HEK293 (cell line): Measurements from ENCODE around the gene MICAL3.

Source experiments
- CTCF ChIA-PET: fragments of 350-600 bp; formaldehyde crosslinking; extraction: SDS; loops from one replicate; lab custom pipeline; 2021; ENCODE audit warnings: antibody characterized with exemption; lab: Yijun Ruan, JAX
- POLR2A ChIA-PET: fragments of 300-600 bp; formaldehyde crosslinking; extraction: SDS; loops from one replicate; lab custom pipeline; 2020; ENCODE audit warnings: antibody characterized with exemption, inconsistent platforms; lab: Yijun Ruan, JAX
- H3K27ac ChIP-seq: fragments of 200-500 bp; sonication (Bioruptor generic); 2 replicates; pipeline ENCODE4 v1.5.1; 2014; ENCODE audit warnings: low read depth, low read length, control low read depth, inconsistent platforms; ENCODE audit errors: extremely low read depth
- H3K36me3 ChIP-seq, 2 experiments: fragments of 200-500 bp in 1 of 2; sonication (Bioruptor generic) in 1 of 2; 1 replicate in 1 of 2; 2 replicates in 1 of 2; pipeline ENCODE4 v1.5.1; 2014 to 2017; ENCODE audit warnings: inconsistent platforms in 2 of 2, low read length in 2 of 2; ENCODE audit not compliant: control insufficient read depth in 2 of 2, insufficient read depth in 1 of 2
- H3K4me1 ChIP-seq: fragments of 200-500 bp; sonication (Bioruptor generic); 2 replicates; pipeline ENCODE4 v1.5.1; 2014; ENCODE audit warnings: mild to moderate bottlenecking, low read length, inconsistent platforms; ENCODE audit not compliant: control insufficient read depth, insufficient read depth
- H3K4me3 ChIP-seq: 2 replicates; pipeline ENCODE4 v1.5.1; 2011; ENCODE audit warnings: low read depth, mild to moderate bottlenecking, control low read depth, low read length, moderate library complexity
- H3K9me3 ChIP-seq: fragments of 200-500 bp; sonication (Bioruptor generic); 2 replicates; pipeline ENCODE4 v1.5.1; 2014; ENCODE audit warnings: low read depth, low read length, inconsistent platforms; ENCODE audit not compliant: control insufficient read depth, insufficient read depth
- BCL11A ChIP-seq: fragments of 450-650 bp; formaldehyde crosslinking; IDR thresholded peaks from 2 replicates; pipeline ENCODE4 v1.5.1; 2016; ENCODE audit warnings: low read depth, missing biosample characterization, missing genetic modification characterization
- KLF1 ChIP-seq: fragments of 450-650 bp; formaldehyde crosslinking; IDR thresholded peaks from 2 replicates; pipeline ENCODE4 v1.5.1; 2016; ENCODE audit warnings: missing biosample characterization, missing genetic modification characterization
- KLF10 ChIP-seq: fragments of 450-650 bp; IDR thresholded peaks from 2 replicates; pipeline ENCODE4 v1.5.1; 2018; ENCODE audit warnings: missing biosample characterization, mild to moderate bottlenecking, missing genetic modification characterization
- PBX3 ChIP-seq: sonication (generic); formaldehyde crosslinking; IDR thresholded peaks from 2 replicates; pipeline ENCODE4 v1.8.1; 2022; ENCODE audit warnings: mild to moderate bottlenecking, moderate library complexity, missing genetic modification reagents
- REPIN1 ChIP-seq: fragments of 450-650 bp; formaldehyde crosslinking; IDR thresholded peaks from 2 replicates; pipeline ENCODE4 v1.5.1; 2017; ENCODE audit warnings: missing biosample characterization, missing genetic modification characterization, low read depth
- SP2 ChIP-seq: fragments of 450-650 bp; formaldehyde crosslinking; IDR thresholded peaks from 2 replicates; pipeline ENCODE4 v1.5.1; 2016; ENCODE audit warnings: missing biosample characterization, missing genetic modification characterization
- ZNF114 ChIP-seq: fragments of 450-650 bp; formaldehyde crosslinking; IDR thresholded peaks from 2 replicates; pipeline ENCODE4 v1.5.0; 2017; ENCODE audit warnings: missing biosample characterization, missing genetic modification characterization
- ZNF133 ChIP-seq: fragments of 450-650 bp; formaldehyde crosslinking; IDR thresholded peaks from 2 replicates; pipeline ENCODE4 v1.5.1; 2016; ENCODE audit warnings: missing biosample characterization, missing genetic modification characterization
- ZNF148 ChIP-seq: fragments of 450-650 bp; formaldehyde crosslinking; IDR thresholded peaks from 2 replicates; pipeline ENCODE4 v1.5.0; 2017; ENCODE audit warnings: missing biosample characterization, missing genetic modification characterization, borderline replicate concordance
- ZNF2 ChIP-seq: fragments of 450-650 bp; formaldehyde crosslinking; IDR thresholded peaks from 2 replicates; pipeline ENCODE4 v1.5.1; 2016; ENCODE audit warnings: missing biosample characterization, missing genetic modification characterization
- ZNF280C ChIP-seq: fragments of 450-650 bp; formaldehyde crosslinking; IDR thresholded peaks from 2 replicates; pipeline ENCODE4 v1.5.1; 2016; ENCODE audit warnings: missing biosample characterization, missing genetic modification characterization
- ZNF280D ChIP-seq: fragments of 450-650 bp; formaldehyde crosslinking; IDR thresholded peaks from 2 replicates; pipeline ENCODE4 v1.5.1; 2016; ENCODE audit warnings: missing biosample characterization, missing genetic modification characterization
- ZNF501 ChIP-seq: fragments of 450-650 bp; formaldehyde crosslinking; IDR thresholded peaks from 2 replicates; pipeline ENCODE4 v1.5.1; 2016; ENCODE audit warnings: missing biosample characterization, missing genetic modification characterization
- ZNF513 ChIP-seq: fragments of 450-650 bp; IDR thresholded peaks from 2 replicates; pipeline ENCODE4 v1.5.1; 2018; ENCODE audit warnings: missing biosample characterization, missing genetic modification characterization
- ZNF549 ChIP-seq: fragments of 450-650 bp; IDR thresholded peaks from 2 replicates; pipeline ENCODE4 v1.5.1; 2018; ENCODE audit warnings: missing biosample characterization, missing genetic modification characterization, mild to moderate bottlenecking, inconsistent platforms, moderate library complexity
- ZNF626 ChIP-seq: fragments of 450-650 bp; sonication (Bioruptor Pico); formaldehyde crosslinking; IDR thresholded peaks from 2 replicates; pipeline ENCODE4 v1.5.1; 2018; ENCODE audit warnings: missing biosample characterization, missing genetic modification characterization, inconsistent platforms
- ZNF768 ChIP-seq: fragments of 450-650 bp; formaldehyde crosslinking; IDR thresholded peaks from 2 replicates; pipeline ENCODE4 v1.5.1; 2018; ENCODE audit warnings: missing biosample characterization, mild to moderate bottlenecking, missing genetic modification characterization
- ZSCAN23 ChIP-seq: fragments of 450-650 bp; formaldehyde crosslinking; IDR thresholded peaks from 2 replicates; pipeline ENCODE4 v1.5.1; 2016; ENCODE audit warnings: missing biosample characterization, missing genetic modification characterization
- TF ChIP-seq, protein P1 (sequence below): fragments of 450-650 bp; formaldehyde crosslinking; IDR thresholded peaks from 2 replicates; pipeline ENCODE4 v1.5.1; 2016; ENCODE audit warnings: missing biosample characterization, missing genetic modification characterization

MICAL3 gene

GRCh38 chr22:17952273-17952801 lies 72.0 kb downstream of the MICAL3 start (continued):
- TF ChIP-seq ZNF280D (tag by site-specific recombination) (no peak), ZNF549 (tag by site-specific recombination) (no peak), ZSCAN23 (tag by site-specific recombination) (no peak), SP2 (tag by site-specific recombination) (peak; percentile 56), KLF1 (tag by site-specific recombination) (peak; percentile 31; the same call in 1 of the 2 replicates), ZNF513 (tag by site-specific recombination) (no peak), PBX3 (CRISPR knock-in tag) (no peak)

DNA sequence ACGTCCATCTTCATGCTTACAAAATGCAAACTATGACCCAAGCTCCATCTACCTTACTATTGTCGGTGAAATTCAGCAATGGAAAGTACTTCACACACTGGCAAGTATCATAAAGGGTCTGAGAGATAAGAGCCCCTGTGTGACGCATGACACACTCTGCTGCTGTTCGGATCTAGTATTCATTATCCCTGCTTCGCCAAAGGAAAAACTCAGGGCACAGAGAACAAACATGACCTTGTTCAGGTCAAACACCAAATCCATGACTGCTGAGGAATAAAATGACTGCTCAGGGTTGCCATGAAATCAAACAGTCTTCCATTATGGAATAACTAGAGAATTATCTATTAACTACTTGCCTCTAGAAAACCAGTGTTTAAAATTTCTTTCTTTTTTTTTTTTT lies 73.0 kb downstream of the MICAL3 start:
- no peaks in the 10 kb centered on the region; a peak in 1 of 3 replicates for H3K36me3 ChIP-seq
- no peak overlapping the region for H3K27ac ChIP-seq
- POLR2A ChIA-PET: no interaction called here
- H3K4me1 ChIP-seq: peaks cover 9% of the 10 kb centered on the region
- TF ChIP-seq REPIN1 (tag by site-specific recombination): no peak
- no peak for TF ChIP-seq ZNF768 (tag by site-specific recombination)
- TF ChIP-seq, protein P1, sequence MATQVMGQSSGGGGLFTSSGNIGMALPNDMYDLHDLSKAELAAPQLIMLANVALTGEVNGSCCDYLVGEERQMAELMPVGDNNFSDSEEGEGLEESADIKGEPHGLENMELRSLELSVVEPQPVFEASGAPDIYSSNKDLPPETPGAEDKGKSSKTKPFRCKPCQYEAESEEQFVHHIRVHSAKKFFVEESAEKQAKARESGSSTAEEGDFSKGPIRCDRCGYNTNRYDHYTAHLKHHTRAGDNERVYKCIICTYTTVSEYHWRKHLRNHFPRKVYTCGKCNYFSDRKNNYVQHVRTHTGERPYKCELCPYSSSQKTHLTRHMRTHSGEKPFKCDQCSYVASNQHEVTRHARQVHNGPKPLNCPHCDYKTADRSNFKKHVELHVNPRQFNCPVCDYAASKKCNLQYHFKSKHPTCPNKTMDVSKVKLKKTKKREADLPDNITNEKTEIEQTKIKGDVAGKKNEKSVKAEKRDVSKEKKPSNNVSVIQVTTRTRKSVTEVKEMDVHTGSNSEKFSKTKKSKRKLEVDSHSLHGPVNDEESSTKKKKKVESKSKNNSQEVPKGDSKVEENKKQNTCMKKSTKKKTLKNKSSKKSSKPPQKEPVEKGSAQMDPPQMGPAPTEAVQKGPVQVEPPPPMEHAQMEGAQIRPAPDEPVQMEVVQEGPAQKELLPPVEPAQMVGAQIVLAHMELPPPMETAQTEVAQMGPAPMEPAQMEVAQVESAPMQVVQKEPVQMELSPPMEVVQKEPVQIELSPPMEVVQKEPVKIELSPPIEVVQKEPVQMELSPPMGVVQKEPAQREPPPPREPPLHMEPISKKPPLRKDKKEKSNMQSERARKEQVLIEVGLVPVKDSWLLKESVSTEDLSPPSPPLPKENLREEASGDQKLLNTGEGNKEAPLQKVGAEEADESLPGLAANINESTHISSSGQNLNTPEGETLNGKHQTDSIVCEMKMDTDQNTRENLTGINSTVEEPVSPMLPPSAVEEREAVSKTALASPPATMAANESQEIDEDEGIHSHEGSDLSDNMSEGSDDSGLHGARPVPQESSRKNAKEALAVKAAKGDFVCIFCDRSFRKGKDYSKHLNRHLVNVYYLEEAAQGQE (tag by site-specific recombination): no peak
- TF ChIP-seq ZNF114: no peak
- no peak overlapping the region for H3K4me3 ChIP-seq
- CTCF ChIA-PET: no interaction called here
- H3K9me3 ChIP-seq: no peaks in the 10 kb centered on the region

GRCh38 chr22:17950651-17951214 lies 73.6 kb downstream of the MICAL3 start:
- CTCF ChIA-PET: no interaction called here
- TF ChIP-seq ZNF501 (tag by site-specific recombination): no peak
- TF ChIP-seq ZNF133 (tag by site-specific recombination): no peak
- TF ChIP-seq ZNF626 (tag by site-specific recombination): no peak
- TF ChIP-seq ZNF280C: no peak
- no peak for TF ChIP-seq ZNF148 (tag by site-specific recombination)
- TF ChIP-seq ZNF2 (tag by site-specific recombination): no peak
- TF ChIP-seq KLF10 (tag by site-specific recombination): no peak
- no peak for TF ChIP-seq BCL11A (tag by site-specific recombination)
- TF ChIP-seq, all 188 proteins: peak for 0
- no peaks in the 10 kb centered on the region; a peak in 1 of 3 replicates for H3K36me3 ChIP-seq

More at GRCh38 chr22:17950651-17951214, 73.6 kb downstream of the MICAL3 start:
- no peaks in the 10 kb centered on the region for H3K9me3 ChIP-seq
- no peak overlapping the region for H3K4me3 ChIP-seq
- POLR2A ChIA-PET: no interaction called here
- H3K27ac ChIP-seq: no peak overlapping the region
- H3K4me1 ChIP-seq: peaks cover 11% of the 10 kb centered on the region
